K562 (cell line): ENCODE results near the gene ZPBP. TPM values are rescaled to one million over a fixed set of nuclear protein-coding genes. Genes with fewer than 3 reads are reported as not detected.

Experiments
- ATAC-seq: fragments of 200-7000 bp; cut with Tn5 transposase; 3 replicates; pipeline ENCODE4 v1.9.1; 2020; ENCODE audit warnings: moderate library complexity
- BruUV-seq: library from RNA; stranded (reverse); fragments of 400-500 nt; replicated peaks from 2 replicates; lab custom pipeline; 2021; lab: Mats Ljungman, UMichigan
- CTCF ChIA-PET: fragments of 300-600 bp; formaldehyde crosslinking; extraction: SDS; loops from one replicate; lab custom pipeline; 2021; ENCODE audit warnings: low intra/inter-chr PET ratio; lab: Yijun Ruan, JAX
- POLR2A ChIA-PET: fragments of 300-600, 350-650 bp; sonication (Branson Sonifier 250); formaldehyde crosslinking; extraction: SDS; loops from one replicate; lab custom pipeline; 2021; ENCODE audit warnings: antibody characterized with exemption, inconsistent platforms; lab: Yijun Ruan, JAX
- DNase-seq, 4 experiments: peaks; one replicate each; pipeline versions ENCODE4 v3.0.0 to v3.0.0-alpha.2; 2011 to 2018; ENCODE audit warnings: low spot score in 3 of 4, mixed read lengths in 3 of 4; ENCODE audit errors: extremely low read depth in 1 of 4
- FAIRE-seq: peaks from 2 replicates; lab custom pipeline; 2011; peaks lifted over from hg19 to GRCh38; lab: Jason Lieb, UNC
- H2AFZ ChIP-seq: 2 replicates; pipeline ENCODE4 v1.6.0; 2011; ENCODE audit warnings: low read depth, low read length, control low read depth, inconsistent platforms
- H3K27ac ChIP-seq: fragments of 200-600 bp; 3 replicates; pipeline ENCODE4 v1.8.0; 2011; ENCODE audit warnings: low read depth, mild to moderate bottlenecking, control low read depth, inconsistent platforms, low read length, moderate library complexity, mixed read lengths; ENCODE audit errors: extremely low read depth
- H3K27me3 ChIP-seq, 2 experiments: fragments of 300-600 bp in 1 of 2; 2 replicates in 1 of 2; 3 replicates in 1 of 2; pipeline versions ENCODE4 v1.6.0 to v1.8.0; 2011; ENCODE audit warnings: inconsistent platforms in 2 of 2, low read length in 2 of 2, mild to moderate bottlenecking in 1 of 2, mixed read lengths in 1 of 2, moderate library complexity in 1 of 2; ENCODE audit not compliant: control insufficient read depth in 2 of 2, insufficient read depth in 2 of 2
- H3K36me3 ChIP-seq: fragments of 300-600 bp; 3 replicates; pipeline ENCODE4 v1.8.0; 2011; ENCODE audit warnings: mild to moderate bottlenecking, low read length, inconsistent platforms; ENCODE audit not compliant: control insufficient read depth, insufficient read depth
- H3K4me1 ChIP-seq, 2 experiments: fragments of 200-600 bp in 1 of 2; replicated peaks in 1 of 2; 2 replicates in 1 of 2; 3 replicates in 1 of 2; pipeline versions ENCODE4 v1.5.1 to v1.8.0; 2011; ENCODE audit warnings: inconsistent platforms in 2 of 2, low read length in 2 of 2, mild to moderate bottlenecking in 1 of 2, mixed read lengths in 1 of 2, moderate library complexity in 1 of 2; ENCODE audit not compliant: control insufficient read depth in 2 of 2, insufficient read depth in 2 of 2
- H3K4me2 ChIP-seq: 2 replicates; pipeline ENCODE4 v1.6.1; 2011; ENCODE audit warnings: low read length, control low read depth, inconsistent platforms, mixed read lengths; ENCODE audit not compliant: insufficient read depth
- H3K4me3 ChIP-seq: fragments of 200-600 bp; sonication (generic), shearing (Covaris generic); 2 replicates; pipeline ENCODE4 v1.5.1; 2016; ENCODE audit warnings: control low read depth, inconsistent platforms
- H3K79me2 ChIP-seq: fragments of 200-600 bp; 3 replicates; pipeline ENCODE4 v1.8.0; 2011; ENCODE audit warnings: low read length, inconsistent platforms; ENCODE audit not compliant: control insufficient read depth, insufficient read depth
- H3K9ac ChIP-seq, 2 experiments: 2 replicates each; pipeline versions ENCODE4 v1.6.0 to v1.6.1; 2011; ENCODE audit warnings: low read depth in 2 of 2, low read length in 2 of 2, control low read depth in 1 of 2, inconsistent platforms in 1 of 2, mild to moderate bottlenecking in 1 of 2, mixed read lengths in 1 of 2; ENCODE audit not compliant: insufficient read depth in 1 of 2
- H3K9me1 ChIP-seq: one replicate; pipeline ENCODE4 v1.6.0; 2011; ENCODE audit warnings: inconsistent platforms, mild to moderate bottlenecking, low read length, moderate library complexity; ENCODE audit not compliant: control insufficient read depth, insufficient read depth
- H3K9me3 ChIP-seq: replicated peaks from 2 replicates; pipeline ENCODE4 v1.5.1; 2011; ENCODE audit warnings: low read depth, low read length, inconsistent platforms; ENCODE audit not compliant: control insufficient read depth, insufficient read depth
- H4K20me1 ChIP-seq: replicated peaks from 2 replicates; pipeline ENCODE4 v1.6.1; 2011; ENCODE audit warnings: low read length, inconsistent platforms, mixed read lengths; ENCODE audit not compliant: control insufficient read depth, insufficient read depth
- ETV5 ChIP-seq: sonication (generic); formaldehyde crosslinking; IDR thresholded peaks from 2 replicates; pipeline ENCODE4 v1.4.0; 2020; ENCODE audit warnings: low read depth, mild to moderate bottlenecking, missing genetic modification reagents
- HINFP ChIP-seq: fragments of 450-650 bp; conservative IDR thresholded peaks from 2 replicates; pipeline ENCODE4 v1.6.1; 2016; ENCODE audit warnings: missing genetic modification characterization, low read depth, mild to moderate bottlenecking, control low read depth, missing compliant biosample characterization
- MAZ ChIP-seq, 2 experiments: fragments of 450-650 bp in 1 of 2; sonication (generic) in 1 of 2; formaldehyde crosslinking; IDR thresholded peaks in 1 of 2; conservative IDR thresholded peaks in 1 of 2; 2 replicates each; pipeline versions ENCODE4 v1.4.0 to v1.5.0; 2020; ENCODE audit warnings: mild to moderate bottlenecking in 1 of 2, missing genetic modification reagents in 1 of 2
- NEUROD1 ChIP-seq: fragments of 150-350 bp; IDR thresholded peaks from 2 replicates; pipeline ENCODE4 v1.6.1; 2014; ENCODE audit warnings: borderline replicate concordance, low read length, low read depth; ENCODE audit not compliant: partially characterized antibody
- SAFB2 ChIP-seq: fragments of 200-400 bp; formaldehyde crosslinking; IDR thresholded peaks from 2 replicates; pipeline ENCODE4 v1.6.1; 2018; ENCODE audit warnings: borderline replicate concordance, low read length, low read depth, moderate library complexity; ENCODE audit not compliant: severe bottlenecking
- TAF15 ChIP-seq: fragments of 200-400 bp; formaldehyde crosslinking; IDR thresholded peaks from 2 replicates; pipeline ENCODE4 v1.6.1; 2017; ENCODE audit warnings: mild to moderate bottlenecking, low read depth, low read length, moderate library complexity
- ZNF174 ChIP-seq: fragments of 250-450 bp; sonication (Bioruptor Pico); IDR thresholded peaks from 2 replicates; pipeline ENCODE4 v1.4.0; 2020; ENCODE audit warnings: mild to moderate bottlenecking
- ZNF384 ChIP-seq: IDR thresholded peaks from 2 replicates; pipeline ENCODE4 v1.6.1; 2012; ENCODE audit warnings: low read depth, low read length, improper control_type of control experiment
- ZNF551 ChIP-seq: fragments of 250-450 bp; sonication (Bioruptor Pico); IDR thresholded peaks from 2 replicates; pipeline ENCODE4 v1.5.0; 2021; ENCODE audit warnings: mild to moderate bottlenecking, moderate library complexity
- ZNF707 ChIP-seq: fragments of 250-450 bp; sonication (Bioruptor Pico); conservative IDR thresholded peaks from 2 replicates; pipeline ENCODE4 v1.8.0; 2022; ENCODE audit warnings: inconsistent platforms, mild to moderate bottlenecking, moderate library complexity
- WGBS: fragments of 100-300 bp; shearing (Covaris generic); methylation state at CpG from one replicate; pipeline ENCODE4 v1.1.6; 2016; ENCODE audit warnings: low coverage, mixed read lengths; ENCODE audit not compliant: insufficient coverage; ENCODE audit errors: missing lambda C conversion rate; 5-methylcytosine and 5-hydroxymethylcytosine counted together
- in situ Hi-C: fragments of 300-500 bp; cut with MboI; formaldehyde crosslinking; loops from 4 replicates; pipeline ENCODE4 v1.15.0; 2018; ENCODE audit warnings: inconsistent platforms, mixed read lengths
- intact Hi-C: fragments of 100-400 bp; cut with micrococcal nuclease; formaldehyde crosslinking; loops from 2 replicates; pipeline ENCODE4 v1.14.2; 2022
- polyA plus RNA-seq, 8 experiments: library from polyadenylated mRNA; depleted of rRNA in 4 of 8; stranded (reverse) in 5 of 8; unstranded in 3 of 8; fragments of >200 nt; fragmentation: Nextera tagmentation in 2 of 8; fragmentation: Illumina TruSeq in 1 of 8; extraction: Ambion mirVana in 2 of 8; extraction: Trizol in 1 of 8; gene quantifications; 2 replicates each; pipeline versions ENCODE4 v1.2.1 to v1.2.3, GENCODE V29; 2011 to 2014; ENCODE audit warnings: inconsistent platforms in 1 of 8, missing spikeins in 1 of 8
- total RNA-seq, 7 experiments: library from RNA; depleted of rRNA in 6 of 7; stranded (reverse); fragments of >200 nt in 6 of 7; fragmentation: Illumina TruSeq in 2 of 7; extraction: Trizol in 2 of 7; gene quantifications; 2 replicates each; pipeline versions ENCODE4 v1.2.1 to v1.2.3, GENCODE V29; 2011 to 2021; ENCODE audit warnings: low replicate concordance in 1 of 7
- TF ChIP-seq, protein P1 (sequence below): fragments of 250-450 bp; sonication (Bioruptor Pico); IDR thresholded peaks from 2 replicates; pipeline ENCODE4 v1.5.0; 2021; ENCODE audit warnings: mild to moderate bottlenecking, borderline replicate concordance

The ZPBP gene
- total and polyA plus RNA-seq, 9 of the 15 experiments (the other 6 are each of a cell fraction or from before 2014, with no cell fraction given), result not detected

GRCh38 chr7:50085344-50085743 is 7.7 kb downstream of the ZPBP start:
- H3K4me2 ChIP-seq, result no peak overlapping the region
- ATAC-seq, result no peak
- no peak for FAIRE-seq
- H3K4me3 ChIP-seq, result no peak overlapping the region
- no peaks in the 10 kb centered on the region for H3K79me2 ChIP-seq
- 2% methylated on average over 5 of the region's 5 CpGs for whole genome bisulfite sequencing
- no peaks in the 10 kb centered on the region for H3K36me3 ChIP-seq
- no TSS peak for BruUV-seq
- intact Hi-C loops (no loop called here), in situ Hi-C loops (no loop called here)
- POLR2A ChIA-PET, result no interaction called here
- H4K20me1 ChIP-seq, result no peaks in the 10 kb centered on the region
- TF ChIP-seq MAZ (CRISPR knock-in tag; conservative IDR thresholded peaks at IDR 0.05 in 1 of 2, IDR thresholded peaks at IDR 0.05 in 1 of 2) (no peak), ZNF551 (CRISPR knock-in tag) (no peak), ZNF707 (CRISPR knock-in tag) (no peak), ZNF384 (no peak), HINFP (tag) (no peak), SAFB2 (no peak), TAF15 (no peak), ETV5 (CRISPR knock-in tag) (no peak), NEUROD1 (no peak), ZNF174 (CRISPR knock-in tag) (no peak)
- TF ChIP-seq, protein P1, sequence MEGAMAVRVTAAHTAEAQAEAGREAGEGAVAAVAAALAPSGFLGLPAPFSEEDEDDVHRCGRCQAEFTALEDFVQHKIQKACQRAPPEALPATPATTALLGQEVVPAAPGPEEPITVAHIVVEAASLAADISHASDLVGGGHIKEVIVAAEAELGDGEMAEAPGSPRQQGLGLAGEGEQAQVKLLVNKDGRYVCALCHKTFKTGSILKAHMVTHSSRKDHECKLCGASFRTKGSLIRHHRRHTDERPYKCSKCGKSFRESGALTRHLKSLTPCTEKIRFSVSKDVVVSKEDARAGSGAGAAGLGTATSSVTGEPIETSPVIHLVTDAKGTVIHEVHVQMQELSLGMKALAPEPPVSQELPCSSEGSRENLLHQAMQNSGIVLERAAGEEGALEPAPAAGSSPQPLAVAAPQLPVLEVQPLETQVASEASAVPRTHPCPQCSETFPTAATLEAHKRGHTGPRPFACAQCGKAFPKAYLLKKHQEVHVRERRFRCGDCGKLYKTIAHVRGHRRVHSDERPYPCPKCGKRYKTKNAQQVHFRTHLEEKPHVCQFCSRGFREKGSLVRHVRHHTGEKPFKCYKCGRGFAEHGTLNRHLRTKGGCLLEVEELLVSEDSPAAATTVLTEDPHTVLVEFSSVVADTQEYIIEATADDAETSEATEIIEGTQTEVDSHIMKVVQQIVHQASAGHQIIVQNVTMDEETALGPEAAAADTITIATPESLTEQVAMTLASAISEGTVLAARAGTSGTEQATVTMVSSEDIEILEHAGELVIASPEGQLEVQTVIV (CRISPR knock-in tag), result no peak
- no peaks in the 10 kb centered on the region for H3K9me3 ChIP-seq
- no peaks in the 10 kb centered on the region for H3K9me1 ChIP-seq
- no peak overlapping the region for H2AFZ ChIP-seq
- no peak for DNase-seq
- H3K9ac ChIP-seq, result no peak overlapping the region
- CTCF ChIA-PET, result no interaction called here
- H3K27ac ChIP-seq, result no peak overlapping the region
- H3K27me3 ChIP-seq, result no peaks in the 10 kb centered on the region
- no peaks in the 10 kb centered on the region for H3K4me1 ChIP-seq
